Measurements from ENCODE around the gene ITPA. TPM values are rescaled to one million over a fixed set of nuclear protein-coding genes. Genes with fewer than 3 reads are reported as not detected.

Gene ITPA
- total RNA-seq, 4 donors from 2014 or later, result 39.4 to 62.4 (median 50.5) TPM

- peaks cover 0 to 17% (median 6%) of the 10 kb centered on the region in 4 donors for H3K4me1 ChIP-seq
- H3K27me3 ChIP-seq, result peaks cover 0 to 6% of the 10 kb centered on the region in 2 donors
- H3K9me3 ChIP-seq, result no peaks in the 10 kb centered on the region
- DNase-seq (ENCODE audit: low spot score in 2 of 2), result no peak
- WGBS, 2 donors, result 85 to 89% methylated on average over 14 of the region's 14 CpGs
- H3K27ac ChIP-seq, result no peak overlapping the region
- peaks cover 0 to 21% (median 0%) of the 10 kb centered on the region in 3 donors for H3K36me3 ChIP-seq
- TF ChIP-seq POLR2A (IDR thresholded peaks at IDR 0.05) (no peak), EP300 (IDR thresholded peaks at IDR 0.05) (no peak), CTCF (IDR thresholded peaks at IDR 0.05) (no peak)
- H3K4me3 ChIP-seq, result no peak overlapping the region
These were observed 45.9 kb upstream of the ITPA start for GRCh38 chr20:3163099-3164042.

- peaks cover 0 to 12% (median 0%) of the 10 kb centered on the region in 4 donors for H3K4me1 ChIP-seq
- WGBS, 2 donors, result 88 to 89% methylated on average over 32 of the region's 32 CpGs
- no peak overlapping the region for H3K27ac ChIP-seq
- H3K36me3 ChIP-seq, result peaks cover 0 to 21% (median 0%) of the 10 kb centered on the region in 3 donors
- no peak for DNase-seq (ENCODE audit: low spot score in 2 of 2)
- no peaks in the 10 kb centered on the region for H3K9me3 ChIP-seq
- no peak overlapping the region for H3K4me3 ChIP-seq
- no peak for TF ChIP-seq POLR2A (IDR thresholded peaks at IDR 0.05)
- TF ChIP-seq EP300 (IDR thresholded peaks at IDR 0.05), result no peak
- TF ChIP-seq CTCF (IDR thresholded peaks at IDR 0.05), result no peak
- peaks cover 0 to 6% of the 10 kb centered on the region in 2 donors for H3K27me3 ChIP-seq
These were observed 45.1 kb upstream of the ITPA start for GRCh38 chr20:3164043-3164762.

- Histone ChIP-seq H3K27me3 (peaks cover 0 to 6% of the 10 kb centered on the region in 2 donors), H3K36me3 (peaks cover 0 to 21% (median 0%) of the 10 kb centered on the region in 3 donors), H3K4me3 (no peak overlapping the region), H3K4me1 (peaks cover 0 to 11% (median 0%) of the 10 kb centered on the region in 4 donors), H3K27ac (no peak overlapping the region), H3K9me3 (no peaks in the 10 kb centered on the region)
- DNase-seq (ENCODE audit: low spot score in 2 of 2), result no peak
- 82 to 86% methylated on average over 30 to 40 of the region's 41 CpGs for WGBS, 2 donors
- no peak for TF ChIP-seq EP300 (IDR thresholded peaks at IDR 0.05)
- no peak for TF ChIP-seq POLR2A (IDR thresholded peaks at IDR 0.05)
- TF ChIP-seq CTCF (IDR thresholded peaks at IDR 0.05), result no peak
These were observed 44.4 kb upstream of the ITPA start for GRCh38 chr20:3164763-3165410.

DNA sequence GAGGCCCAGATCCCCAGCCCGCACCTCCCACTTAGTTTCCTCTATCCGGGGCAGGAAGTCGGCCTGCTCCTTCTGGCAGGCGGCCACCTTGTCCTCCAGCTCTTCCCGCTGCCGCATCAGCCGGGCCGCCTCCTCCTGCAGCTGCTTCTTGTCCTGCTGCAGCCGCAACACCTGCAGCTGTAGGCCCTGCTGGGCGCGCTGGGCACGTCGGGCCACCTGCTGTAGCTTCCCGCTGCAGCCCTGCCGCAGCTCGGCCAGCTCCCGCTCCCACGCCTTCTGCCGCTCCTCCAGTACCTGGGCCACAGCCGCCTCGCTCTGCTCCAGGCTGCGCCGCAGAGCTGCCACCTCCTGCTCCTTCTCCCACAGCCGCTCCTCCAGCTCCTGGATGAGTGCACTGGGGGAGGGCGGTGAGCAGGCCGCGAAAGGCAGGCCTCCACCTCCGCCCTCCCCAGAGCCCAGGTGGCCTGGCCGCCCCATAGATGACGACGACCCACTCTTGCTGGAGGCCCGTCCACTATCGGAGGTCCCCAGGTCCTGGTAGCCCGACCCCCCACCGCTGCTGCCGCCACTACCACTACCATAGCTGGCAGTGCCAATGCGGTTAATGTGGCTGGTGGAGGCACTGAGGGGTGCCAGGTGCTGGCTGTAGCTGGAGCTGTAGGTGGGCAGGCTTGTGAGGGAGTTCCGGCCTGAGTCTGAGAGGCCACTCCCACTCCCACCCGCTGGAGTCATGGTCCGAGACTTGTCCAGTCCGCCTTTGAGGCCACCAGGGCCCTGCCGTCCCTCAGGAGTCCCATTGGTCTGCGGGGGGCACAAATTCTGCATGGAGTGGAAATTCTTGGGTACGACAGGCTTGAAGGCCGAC lies 43.6 kb upstream of the ITPA start:
- no peaks in the 10 kb centered on the region for H3K9me3 ChIP-seq
- TF ChIP-seq EP300 (IDR thresholded peaks at IDR 0.05) (no peak), CTCF (IDR thresholded peaks at IDR 0.05) (no peak), POLR2A (IDR thresholded peaks at IDR 0.05) (no peak)
- H3K27me3 ChIP-seq, result peaks cover 0 to 6% of the 10 kb centered on the region in 2 donors
- peaks cover 0 to 21% (median 0%) of the 10 kb centered on the region in 3 donors for H3K36me3 ChIP-seq
- WGBS, 2 donors, result 68 to 74% methylated on average over 30 to 45 of the region's 45 CpGs
- DNase-seq (ENCODE audit: low spot score in 2 of 2), result no peak
- peaks cover 0 to 8% (median 0%) of the 10 kb centered on the region in 4 donors for H3K4me1 ChIP-seq
- H3K27ac ChIP-seq, result no peak overlapping the region
- no peak overlapping the region for H3K4me3 ChIP-seq
